HEK293 (cell line): ENCODE measurements around the gene DLX2.
"Not testable (repeated sequence)": the region's sequence is repeated elsewhere in the genome, so short reads cannot be mapped to it uniquely, and the experiment has no call there.

Experiments used
- CTCF ChIA-PET: fragments of 350-600 bp; formaldehyde crosslinking; extraction: SDS; loops from one replicate; lab custom pipeline; 2021; ENCODE audit warnings: antibody characterized with exemption; lab: Yijun Ruan, JAX
- POLR2A ChIA-PET: fragments of 300-600 bp; formaldehyde crosslinking; extraction: SDS; loops from one replicate; lab custom pipeline; 2020; ENCODE audit warnings: antibody characterized with exemption, inconsistent platforms; lab: Yijun Ruan, JAX
- H3K27ac ChIP-seq: fragments of 200-500 bp; sonication (Bioruptor generic); 2 replicates; pipeline ENCODE4 v1.5.1; 2014; ENCODE audit warnings: low read depth, low read length, control low read depth, inconsistent platforms; ENCODE audit errors: extremely low read depth
- H3K36me3 ChIP-seq, 2 experiments: fragments of 200-500 bp in 1 of 2; sonication (Bioruptor generic) in 1 of 2; 1 replicate in 1 of 2; 2 replicates in 1 of 2; pipeline ENCODE4 v1.5.1; 2014 to 2017; ENCODE audit warnings: inconsistent platforms in 2 of 2, low read length in 2 of 2; ENCODE audit not compliant: control insufficient read depth in 2 of 2, insufficient read depth in 1 of 2
- H3K4me1 ChIP-seq: fragments of 200-500 bp; sonication (Bioruptor generic); 2 replicates; pipeline ENCODE4 v1.5.1; 2014; ENCODE audit warnings: mild to moderate bottlenecking, low read length, inconsistent platforms; ENCODE audit not compliant: control insufficient read depth, insufficient read depth
- H3K4me3 ChIP-seq: 2 replicates; pipeline ENCODE4 v1.5.1; 2011; ENCODE audit warnings: low read depth, mild to moderate bottlenecking, control low read depth, low read length, moderate library complexity
- H3K9me3 ChIP-seq: fragments of 200-500 bp; sonication (Bioruptor generic); 2 replicates; pipeline ENCODE4 v1.5.1; 2014; ENCODE audit warnings: low read depth, low read length, inconsistent platforms; ENCODE audit not compliant: control insufficient read depth, insufficient read depth
- BCL11A ChIP-seq: fragments of 450-650 bp; formaldehyde crosslinking; IDR thresholded peaks from 2 replicates; pipeline ENCODE4 v1.5.1; 2016; ENCODE audit warnings: low read depth, missing biosample characterization, missing genetic modification characterization
- FEZF1 ChIP-seq: fragments of 450-650 bp; formaldehyde crosslinking; IDR thresholded peaks from 2 replicates; pipeline ENCODE4 v1.5.1; 2016; ENCODE audit warnings: missing biosample characterization, missing genetic modification characterization
- HOXA7 ChIP-seq: sonication (generic); formaldehyde crosslinking; IDR thresholded peaks from 2 replicates; pipeline ENCODE4 v1.8.1; 2022; ENCODE audit warnings: missing genetic modification reagents, borderline replicate concordance
- KLF10 ChIP-seq: fragments of 450-650 bp; IDR thresholded peaks from 2 replicates; pipeline ENCODE4 v1.5.1; 2018; ENCODE audit warnings: missing biosample characterization, mild to moderate bottlenecking, missing genetic modification characterization
- KLF16 ChIP-seq: fragments of 450-650 bp; formaldehyde crosslinking; IDR thresholded peaks from 2 replicates; pipeline ENCODE4 v1.5.1; 2017; ENCODE audit warnings: missing biosample characterization, missing genetic modification characterization
- MZF1 ChIP-seq: fragments of 450-650 bp; formaldehyde crosslinking; IDR thresholded peaks from 2 replicates; pipeline ENCODE4 v1.5.1; 2017; ENCODE audit warnings: missing biosample characterization, missing genetic modification characterization, borderline replicate concordance
- TCF7L2 ChIP-seq: IDR thresholded peaks from 2 replicates; pipeline ENCODE4 v1.6.1; 2011; ENCODE audit warnings: low read depth, mild to moderate bottlenecking, inconsistent platforms, low read length, moderate library complexity, borderline replicate concordance
- ZEB2 ChIP-seq: fragments of 450-650 bp; formaldehyde crosslinking; IDR thresholded peaks from 2 replicates; pipeline ENCODE4 v1.5.1; 2016; ENCODE audit warnings: missing biosample characterization, missing genetic modification characterization
- ZFP3 ChIP-seq: fragments of 450-650 bp; formaldehyde crosslinking; IDR thresholded peaks from 2 replicates; pipeline ENCODE4 v1.5.1; 2016; ENCODE audit warnings: low read depth, missing biosample characterization, missing genetic modification characterization
- ZFP37 ChIP-seq: fragments of 450-650 bp; formaldehyde crosslinking; IDR thresholded peaks from 2 replicates; pipeline ENCODE4 v1.5.1; 2016; ENCODE audit warnings: missing biosample characterization, missing genetic modification characterization
- ZNF121 ChIP-seq: fragments of 450-650 bp; formaldehyde crosslinking; IDR thresholded peaks from 2 replicates; pipeline ENCODE4 v1.5.1; 2016; ENCODE audit warnings: missing biosample characterization, missing genetic modification characterization
- ZNF184 ChIP-seq: fragments of 450-650 bp; IDR thresholded peaks from 2 replicates; pipeline ENCODE4 v1.5.1; 2018; ENCODE audit warnings: missing biosample characterization, mild to moderate bottlenecking, missing genetic modification characterization
- ZNF221 ChIP-seq: fragments of 450-650 bp; formaldehyde crosslinking; IDR thresholded peaks from 2 replicates; pipeline ENCODE4 v1.5.1; 2017; ENCODE audit warnings: missing biosample characterization, missing genetic modification characterization, borderline replicate concordance
- ZNF292 ChIP-seq: fragments of 450-650 bp; formaldehyde crosslinking; IDR thresholded peaks from 2 replicates; pipeline ENCODE4 v1.5.1; 2016; ENCODE audit warnings: low read depth, missing biosample characterization, missing genetic modification characterization, borderline replicate concordance
- ZNF830 ChIP-seq: fragments of 450-650 bp; IDR thresholded peaks from 2 replicates; pipeline ENCODE4 v1.5.0; 2018; ENCODE audit warnings: missing biosample characterization, missing genetic modification characterization, low read depth, mild to moderate bottlenecking, moderate library complexity
- ZSCAN30 ChIP-seq: fragments of 450-650 bp; IDR thresholded peaks from 2 replicates; pipeline ENCODE4 v1.5.1; 2018; ENCODE audit warnings: missing biosample characterization, mild to moderate bottlenecking, missing genetic modification characterization, moderate library complexity
- ZXDB ChIP-seq: fragments of 450-650 bp; formaldehyde crosslinking; IDR thresholded peaks from 2 replicates; pipeline ENCODE4 v1.5.1; 2016; ENCODE audit warnings: missing biosample characterization, missing genetic modification characterization
- TF ChIP-seq, protein P1 (sequence below): fragments of 450-650 bp; formaldehyde crosslinking; IDR thresholded peaks from 2 replicates; pipeline ENCODE4 v1.5.1; 2016; ENCODE audit warnings: missing biosample characterization, missing genetic modification characterization
- TF ChIP-seq, protein P2 (sequence below): fragments of 450-650 bp; formaldehyde crosslinking; IDR thresholded peaks from 2 replicates; pipeline ENCODE4 v1.5.1; 2017; ENCODE audit warnings: missing biosample characterization, mild to moderate bottlenecking, missing genetic modification characterization, moderate library complexity
- TF ChIP-seq, protein P3 (sequence below): fragments of 450-650 bp; formaldehyde crosslinking; IDR thresholded peaks from 2 replicates; pipeline ENCODE4 v1.5.1; 2017; ENCODE audit warnings: missing biosample characterization, missing genetic modification characterization

Gene DLX2

DNA sequence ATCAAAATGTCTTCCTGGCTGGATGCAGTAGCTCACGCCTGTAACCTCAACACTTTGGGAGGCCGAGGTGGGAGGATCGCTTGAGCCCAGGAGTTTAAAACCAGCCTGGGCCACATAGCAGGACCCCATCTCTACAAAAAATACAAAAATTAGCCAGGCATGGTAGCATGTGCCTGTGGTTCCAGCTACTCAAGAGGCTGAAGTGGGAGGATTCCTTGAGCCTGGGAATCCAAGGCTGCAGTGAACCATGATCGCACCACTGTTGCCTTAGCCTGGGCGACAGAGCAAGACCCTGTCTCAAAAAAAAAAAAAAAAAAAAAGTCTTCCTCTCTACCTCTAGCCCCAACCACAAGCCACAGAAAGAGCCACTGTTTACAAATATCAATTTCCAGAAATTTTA, 42.6 kb downstream of the DLX2 start:
- peak; percentile 73; the same call in 1 of the 2 replicates for TF ChIP-seq ZNF121
- POLR2A ChIA-PET = not testable (repeated sequence)

DNA sequence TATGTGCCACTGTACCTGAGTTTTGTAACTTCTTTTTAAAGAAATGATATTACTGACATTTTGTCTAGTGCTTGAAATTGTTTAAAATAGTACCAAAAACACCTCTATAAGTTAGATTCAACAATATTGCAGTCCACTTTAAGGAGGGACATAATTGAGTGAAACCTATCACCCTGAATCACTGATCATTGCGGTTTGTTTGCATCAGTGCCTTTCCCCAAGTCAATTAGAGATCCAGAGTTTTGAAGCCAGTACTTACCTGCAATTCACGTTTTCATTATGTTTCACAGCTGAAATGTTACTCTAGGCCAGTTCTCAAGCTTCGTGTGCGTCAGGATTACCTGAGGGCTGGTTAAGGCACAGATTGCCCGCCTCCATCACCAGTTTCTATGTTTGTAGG, 44.0 kb downstream of the DLX2 start:
- ChIA-PET POLR2A (interaction anchor here (1.8 to 2.0 kb wide), 2 partner anchors 26 to 38 kb away, joined by 6 read pairs; partner anchors contain the start of gene DLX1), CTCF (interaction anchor here (0.7 kb wide), 1 partner anchor 9 kb away, joined by 3 read pairs; no protein-coding TSS in a partner anchor)
- H3K4me3 ChIP-seq = no peak overlapping the region
- TF ChIP-seq ZFP3 (tag by site-specific recombination) (no peak), KLF16 (tag by site-specific recombination) (no peak), ZFP37 (tag by site-specific recombination) (no peak), HOXA7 (no peak), ZXDB (tag by site-specific recombination) (no peak), FEZF1 (tag by site-specific recombination) (no peak), KLF10 (no peak), ZNF184 (tag by site-specific recombination) (no peak), ZNF292 (tag by site-specific recombination) (no peak), ZSCAN30 (tag by site-specific recombination) (no peak), ZNF221 (tag by site-specific recombination) (no peak), TCF7L2 (no peak), ZEB2 (tag by site-specific recombination) (no peak), BCL11A (tag by site-specific recombination) (no peak), MZF1 (tag by site-specific recombination) (no peak), ZNF830 (tag by site-specific recombination) (no peak)
- TF ChIP-seq, protein P1, sequence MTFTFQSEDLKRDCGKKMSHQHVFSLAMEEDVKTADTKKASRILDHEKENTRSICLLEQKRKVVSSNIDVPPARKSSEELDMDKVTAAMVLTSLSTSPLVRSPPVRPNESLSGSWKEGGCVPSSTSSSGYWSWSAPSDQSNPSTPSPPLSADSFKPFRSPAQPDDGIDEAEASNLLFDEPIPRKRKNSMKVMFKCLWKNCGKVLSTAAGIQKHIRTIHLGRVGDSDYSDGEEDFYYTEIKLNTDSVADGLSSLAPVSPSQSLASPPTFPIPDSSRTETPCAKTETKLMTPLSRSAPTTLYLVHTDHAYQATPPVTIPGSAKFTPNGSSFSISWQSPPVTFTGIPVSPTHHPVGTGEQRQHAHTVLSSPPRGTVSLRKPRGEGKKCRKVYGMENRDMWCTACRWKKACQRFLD (tag by site-specific recombination) = no peak
- TF ChIP-seq, protein P2, sequence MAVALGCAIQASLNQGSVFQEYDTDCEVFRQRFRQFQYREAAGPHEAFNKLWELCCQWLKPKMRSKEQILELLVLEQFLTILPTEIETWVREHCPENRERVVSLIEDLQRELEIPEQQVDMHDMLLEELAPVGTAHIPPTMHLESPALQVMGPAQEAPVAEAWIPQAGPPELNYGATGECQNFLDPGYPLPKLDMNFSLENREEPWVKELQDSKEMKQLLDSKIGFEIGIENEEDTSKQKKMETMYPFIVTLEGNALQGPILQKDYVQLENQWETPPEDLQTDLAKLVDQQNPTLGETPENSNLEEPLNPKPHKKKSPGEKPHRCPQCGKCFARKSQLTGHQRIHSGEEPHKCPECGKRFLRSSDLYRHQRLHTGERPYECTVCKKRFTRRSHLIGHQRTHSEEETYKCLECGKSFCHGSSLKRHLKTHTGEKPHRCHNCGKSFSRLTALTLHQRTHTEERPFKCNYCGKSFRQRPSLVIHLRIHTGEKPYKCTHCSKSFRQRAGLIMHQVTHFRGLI (tag by site-specific recombination) = no peak
- TF ChIP-seq, protein P3, sequence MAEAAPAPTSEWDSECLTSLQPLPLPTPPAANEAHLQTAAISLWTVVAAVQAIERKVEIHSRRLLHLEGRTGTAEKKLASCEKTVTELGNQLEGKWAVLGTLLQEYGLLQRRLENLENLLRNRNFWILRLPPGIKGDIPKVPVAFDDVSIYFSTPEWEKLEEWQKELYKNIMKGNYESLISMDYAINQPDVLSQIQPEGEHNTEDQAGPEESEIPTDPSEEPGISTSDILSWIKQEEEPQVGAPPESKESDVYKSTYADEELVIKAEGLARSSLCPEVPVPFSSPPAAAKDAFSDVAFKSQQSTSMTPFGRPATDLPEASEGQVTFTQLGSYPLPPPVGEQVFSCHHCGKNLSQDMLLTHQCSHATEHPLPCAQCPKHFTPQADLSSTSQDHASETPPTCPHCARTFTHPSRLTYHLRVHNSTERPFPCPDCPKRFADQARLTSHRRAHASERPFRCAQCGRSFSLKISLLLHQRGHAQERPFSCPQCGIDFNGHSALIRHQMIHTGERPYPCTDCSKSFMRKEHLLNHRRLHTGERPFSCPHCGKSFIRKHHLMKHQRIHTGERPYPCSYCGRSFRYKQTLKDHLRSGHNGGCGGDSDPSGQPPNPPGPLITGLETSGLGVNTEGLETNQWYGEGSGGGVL (tag by site-specific recombination) = no peak
- no peaks in the 10 kb centered on the region for H3K4me1 ChIP-seq
- no peak overlapping the region for H3K27ac ChIP-seq
- H3K36me3 ChIP-seq = no peaks in the 10 kb centered on the region
- no peaks in the 10 kb centered on the region for H3K9me3 ChIP-seq

More for the DNA sequence above, 42.6 kb downstream of the DLX2 start:
- not testable (repeated sequence) for H3K9me3 ChIP-seq, H3K4me3 ChIP-seq, H3K36me3 ChIP-seq, H3K27ac ChIP-seq, H3K4me1 ChIP-seq
- CTCF ChIA-PET = interaction anchor here (0.6 kb wide), 1 partner anchor 12 kb away, joined by 3 read pairs; no protein-coding TSS in a partner anchor
